Ovary (tissue), 9 donors: ENCODE results near the gene ZNF148. TPM values are rescaled to one million over a fixed set of nuclear protein-coding genes. Genes with fewer than 3 reads are reported as not detected.

Source experiments
- DNase-seq, 5 donors: peaks; one replicate each; pipeline ENCODE4 v3.0.0-alpha.2; 2019 to 2020
- H3K27ac ChIP-seq, 2 donors: fragments of 200-600 bp; one replicate each; pipeline versions ENCODE4 v1.5.1 to v1.8.0; 2019 to 2022
- H3K27me3 ChIP-seq: fragments of 200-600 bp; one replicate; pipeline ENCODE4 v1.8.0; 2022
- H3K36me3 ChIP-seq: fragments of 200-600 bp; sonication (generic); one replicate; pipeline ENCODE4 v1.5.1; 2019
- H3K4me1 ChIP-seq: one replicate; pipeline ENCODE4 v1.8.1; 2013; ENCODE audit warnings: mild to moderate bottlenecking, moderate library complexity; ENCODE audit not compliant: insufficient read depth
- H3K4me3 ChIP-seq: fragments of 200-600 bp; sonication (generic); one replicate; pipeline ENCODE4 v1.5.1; 2017
- H3K9me3 ChIP-seq, 2 donors: fragments of 200-600 bp in 1 of 2; sonication (generic) in 1 of 2; one replicate each; pipeline versions ENCODE4 v1.5.1 to v1.8.1; 2013 to 2019; ENCODE audit warnings: mild to moderate bottlenecking in 1 of 2, moderate library complexity in 1 of 2
- EP300 ChIP-seq: sonication (generic); formaldehyde crosslinking; IDR thresholded peaks from one replicate; pipeline ENCODE4 v1.6.1; 2017; ENCODE audit warnings: antibody characterized with exemption
- POLR2A ChIP-seq: fragments of 450-650 bp; IDR thresholded peaks from one replicate; pipeline ENCODE4 v1.6.1; 2017; ENCODE audit warnings: antibody characterized with exemption, mild to moderate bottlenecking, moderate library complexity
- WGBS, 3 donors: extraction: QIAGEN DNeasy Blood & Tissue Kit in 1 of 3; methylation state at CpG; one replicate each; pipeline versions ENCODE4 v1.1.5 to v1.1.7; 2013 to 2017; 5-methylcytosine and 5-hydroxymethylcytosine counted together
- intact Hi-C, 4 donors: fragments of 100-400 bp; cut with DNase I; formaldehyde crosslinking; loops; one replicate each; pipeline versions ENCODE4 v1.11.0 to v1.15.1; 2022 to 2023
- polyA plus RNA-seq, 2 donors: library from polyadenylated mRNA; stranded (reverse); fragments of 200-250 nt in 1 of 2; fragments of 350-450 nt in 1 of 2; fragmentation: Illumina TruSeq in 1 of 2; extraction: RNeasy Lipid Tissue Mini Kit (QIAGEN cat#74804) in 1 of 2; gene quantifications; one replicate each; pipeline ENCODE4 v1.2.3, GENCODE V29; 2013 to 2014
- total RNA-seq, 7 donors: library from RNA; depleted of rRNA in 2 of 7; stranded (reverse); fragments of >200 nt in 2 of 7; fragmentation: NEBNext Ultra II Directional in 3 of 7; extraction: Animal tissue kit (Norgen Biotek cat#: 25700) in 3 of 7; gene quantifications; one replicate each; pipeline versions ENCODE4 v1.1.0 to v1.2.4, GENCODE V29; 2016 to 2023
- TF ChIP-seq, protein P1 (sequence below), 3 donors: fragments of 450-650 bp in 2 of 3; fragments of 200-600 bp in 1 of 3; IDR thresholded peaks; one replicate each; pipeline versions ENCODE4 v1.5.1 to v1.8.0; 2016 to 2022; ENCODE audit warnings: antibody characterized with exemption in 3 of 3, mild to moderate bottlenecking in 1 of 3
- donor health status: DM: no; HTN: no; CAD: no; lungs with moderate emphysema.
- donor health status: DM: no; HTN: no; CAD: no.
- donor health status: Bipolar disorder and iron deficiency.
- donor health status: DM: yes; HTN: yes; CAD: no.
- donor health status: DM: no; HTN: no; CAD: no.
- donor health status: DM: yes; HTN: yes; CAD: no.

ZNF148 gene
- total and polyA plus RNA-seq, 9 donors: 9.1 to 98.8 (median 66.8) TPM

DNA sequence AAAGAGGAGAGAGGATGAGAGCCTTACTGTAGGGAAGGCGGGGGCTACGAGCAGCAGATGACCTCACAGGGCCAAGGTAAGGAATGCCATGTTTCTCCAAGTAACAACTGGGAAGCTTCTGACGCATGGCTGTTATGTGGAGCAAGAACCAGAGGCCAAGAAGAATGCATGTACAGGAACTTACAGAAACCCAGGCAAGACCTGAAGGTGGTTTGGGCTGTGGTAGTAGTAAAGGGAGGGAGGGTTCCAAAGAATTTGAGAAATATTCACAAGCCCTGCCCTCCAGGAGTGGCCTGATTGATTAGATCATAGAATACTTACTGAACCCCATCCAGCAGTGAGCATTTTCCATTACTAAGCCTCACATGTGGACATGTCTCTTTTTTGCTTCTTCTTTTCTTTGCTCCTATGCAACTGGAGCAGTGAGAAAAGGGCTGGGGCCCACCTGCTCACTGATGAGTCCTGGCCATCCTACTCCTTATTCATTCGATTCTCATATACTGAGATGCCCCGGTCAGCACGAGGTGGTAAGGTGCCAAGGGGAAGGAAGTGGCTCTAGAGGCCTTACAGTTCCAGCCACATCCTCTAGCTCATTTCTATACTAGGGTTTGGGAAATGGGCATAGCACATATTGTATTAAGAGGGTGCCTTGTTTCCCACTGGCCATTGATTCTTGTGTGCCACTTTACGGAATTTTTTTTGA is 154.2 kb downstream of the ZNF148 start:
- no peaks in the 10 kb centered on the region for H3K9me3 ChIP-seq
- 58 to 74% (median 72%) methylated on average over 7 of the region's 7 CpGs for WGBS, 3 donors

DNA sequence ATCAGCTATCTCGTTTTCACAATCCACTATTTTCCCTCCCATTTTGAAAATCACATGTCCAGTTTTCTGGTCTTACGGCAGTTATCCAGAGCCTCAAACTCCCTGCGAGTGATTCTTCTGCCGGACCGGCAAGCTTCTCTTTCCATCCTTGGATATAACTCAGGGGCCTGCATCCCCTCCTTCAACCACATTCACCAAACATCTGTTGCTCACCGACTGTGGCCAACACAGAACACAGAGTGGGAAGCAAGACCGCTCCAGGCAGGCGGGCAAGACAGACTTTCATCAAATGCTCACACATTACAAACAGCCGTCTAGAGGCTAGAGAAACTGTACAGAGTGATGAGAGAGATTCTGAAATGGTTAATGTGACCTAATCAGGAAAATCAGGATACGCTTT is 154.9 kb downstream of the ZNF148 start:
- WGBS, 3 donors: 73 to 86% (median 80%) methylated on average over 10 of the region's 10 CpGs
- no peaks in the 10 kb centered on the region for H3K36me3 ChIP-seq
- intact Hi-C loops: no loop called here

More for the DNA sequence above, 154.2 kb downstream of the ZNF148 start:
- H3K27me3 ChIP-seq: no peaks in the 10 kb centered on the region
- no peaks in the 10 kb centered on the region for H3K4me1 ChIP-seq
- H3K4me3 ChIP-seq: no peak overlapping the region
- H3K36me3 ChIP-seq: no peaks in the 10 kb centered on the region
- intact Hi-C loops: no loop called here
- DNase-seq: no peak
- H3K27ac ChIP-seq: no peak overlapping the region
- TF ChIP-seq, protein P1, sequence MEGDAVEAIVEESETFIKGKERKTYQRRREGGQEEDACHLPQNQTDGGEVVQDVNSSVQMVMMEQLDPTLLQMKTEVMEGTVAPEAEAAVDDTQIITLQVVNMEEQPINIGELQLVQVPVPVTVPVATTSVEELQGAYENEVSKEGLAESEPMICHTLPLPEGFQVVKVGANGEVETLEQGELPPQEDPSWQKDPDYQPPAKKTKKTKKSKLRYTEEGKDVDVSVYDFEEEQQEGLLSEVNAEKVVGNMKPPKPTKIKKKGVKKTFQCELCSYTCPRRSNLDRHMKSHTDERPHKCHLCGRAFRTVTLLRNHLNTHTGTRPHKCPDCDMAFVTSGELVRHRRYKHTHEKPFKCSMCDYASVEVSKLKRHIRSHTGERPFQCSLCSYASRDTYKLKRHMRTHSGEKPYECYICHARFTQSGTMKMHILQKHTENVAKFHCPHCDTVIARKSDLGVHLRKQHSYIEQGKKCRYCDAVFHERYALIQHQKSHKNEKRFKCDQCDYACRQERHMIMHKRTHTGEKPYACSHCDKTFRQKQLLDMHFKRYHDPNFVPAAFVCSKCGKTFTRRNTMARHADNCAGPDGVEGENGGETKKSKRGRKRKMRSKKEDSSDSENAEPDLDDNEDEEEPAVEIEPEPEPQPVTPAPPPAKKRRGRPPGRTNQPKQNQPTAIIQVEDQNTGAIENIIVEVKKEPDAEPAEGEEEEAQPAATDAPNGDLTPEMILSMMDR (IDR thresholded peaks at IDR 0.05): no peak
- no peak for TF ChIP-seq POLR2A

DNA sequence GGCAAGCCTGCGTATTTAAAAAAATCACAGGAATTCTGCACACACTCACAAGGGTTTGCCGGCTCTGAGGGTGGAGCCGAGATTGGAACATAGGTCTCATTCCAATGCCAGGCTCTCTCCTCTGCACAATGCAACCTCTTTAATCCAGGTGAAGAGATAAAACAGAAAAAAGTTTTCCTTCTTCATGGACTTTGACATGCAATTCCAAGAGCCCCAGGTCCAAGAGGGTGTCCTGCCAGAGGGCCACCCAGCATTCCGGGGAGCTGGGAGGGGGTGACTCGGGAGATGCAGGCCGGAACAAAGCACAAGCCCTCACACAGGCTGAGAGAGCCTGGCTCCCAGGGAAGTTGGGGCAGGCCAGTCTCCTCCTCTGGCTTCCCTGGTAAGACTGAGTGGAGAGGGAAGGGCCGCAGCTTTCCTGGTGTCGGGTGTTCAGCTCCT is 155.8 kb downstream of the ZNF148 start:
- Histone ChIP-seq H3K9me3 (no peaks in the 10 kb centered on the region), H3K4me1 (no peaks in the 10 kb centered on the region), H3K4me3 (no peak overlapping the region), H3K27me3 (no peaks in the 10 kb centered on the region), H3K36me3 (no peaks in the 10 kb centered on the region), H3K27ac (no peak overlapping the region)
- no peak for DNase-seq
- 74 to 85% (median 75%) methylated on average over 8 of the region's 8 CpGs for WGBS, 3 donors
- TF ChIP-seq EP300 (no peak), POLR2A (no peak)
- TF ChIP-seq, protein P1 (IDR thresholded peaks at IDR 0.05): no peak
- intact Hi-C loops: no loop called here

More for the DNA sequence above, 154.9 kb downstream of the ZNF148 start:
- TF ChIP-seq POLR2A (no peak), EP300 (no peak)
- TF ChIP-seq, protein P1 (IDR thresholded peaks at IDR 0.05): no peak
- no peaks in the 10 kb centered on the region for H3K9me3 ChIP-seq
- no peaks in the 10 kb centered on the region for H3K4me1 ChIP-seq
- no peaks in the 10 kb centered on the region for H3K27me3 ChIP-seq
- no peak overlapping the region for H3K27ac ChIP-seq
- no peak overlapping the region for H3K4me3 ChIP-seq
- DNase-seq: no peak

DNA sequence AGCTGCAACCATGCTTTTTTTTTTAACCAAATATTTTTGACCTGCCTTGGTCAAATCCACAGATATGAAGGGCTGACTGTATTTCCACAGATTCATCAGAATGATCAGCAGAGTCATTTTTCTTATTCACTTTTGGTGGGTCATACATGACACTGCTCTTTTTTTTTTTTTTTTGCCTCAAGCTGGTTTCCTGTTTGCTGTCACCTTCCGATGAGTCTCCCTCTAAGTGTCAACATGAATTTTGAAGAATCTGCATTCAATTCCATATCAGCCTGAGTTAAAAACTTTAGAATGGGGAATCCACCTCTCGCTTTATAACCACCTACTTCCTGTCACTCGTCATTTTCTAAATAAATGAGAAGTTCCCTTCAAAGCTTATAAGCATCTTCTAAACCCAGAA is 160.4 kb downstream of the ZNF148 start:
- DNase-seq: no peak
- no peak overlapping the region for H3K27ac ChIP-seq
- H3K9me3 ChIP-seq: no peaks in the 10 kb centered on the region
- H3K27me3 ChIP-seq: no peaks in the 10 kb centered on the region
- H3K4me3 ChIP-seq: no peak overlapping the region
- H3K36me3 ChIP-seq: no peaks in the 10 kb centered on the region
- H3K4me1 ChIP-seq: peaks cover 5% of the 10 kb centered on the region
- TF ChIP-seq, protein P1 (IDR thresholded peaks at IDR 0.05): no peak
- TF ChIP-seq EP300 (no peak), POLR2A (no peak)
- intact Hi-C loops: no loop called here
- 65 to 83% (median 67%) methylated on average over 3 of the region's 3 CpGs for WGBS, 3 donors
